Esophagus (tissue), 2 donors: ENCODE measurements around the gene SERGEF. TPM values are rescaled to one million over a fixed set of nuclear protein-coding genes. Genes with fewer than 3 reads are reported as not detected.
A peak's percentile ranks its signal among the peaks of the same experiment; 100 is the strongest.

Experiments used
- H3K27ac ChIP-seq, 2 donors: one replicate each; pipeline ENCODE4 v1.5.1; 2013; ENCODE audit warnings: low read depth in 2 of 2, mild to moderate bottlenecking in 2 of 2, inconsistent platforms in 1 of 2, low read length in 1 of 2, moderate library complexity in 1 of 2
- H3K27me3 ChIP-seq, 2 donors: one replicate each; pipeline ENCODE4 v1.6.1; 2013; ENCODE audit warnings: low read length in 2 of 2, control low read depth in 1 of 2, mild to moderate bottlenecking in 1 of 2; ENCODE audit not compliant: insufficient read depth in 2 of 2, control insufficient read depth in 1 of 2
- H3K36me3 ChIP-seq, 2 donors: one replicate each; pipeline ENCODE4 v1.6.1; 2013; ENCODE audit warnings: low read length in 1 of 2; ENCODE audit not compliant: control insufficient read depth in 2 of 2, insufficient read depth in 2 of 2
- H3K4me1 ChIP-seq, 2 donors: one replicate each; pipeline ENCODE4 v1.6.1; 2013; ENCODE audit warnings: low read length in 1 of 2; ENCODE audit not compliant: control insufficient read depth in 2 of 2, insufficient read depth in 2 of 2
- H3K4me3 ChIP-seq, 2 donors: one replicate each; pipeline ENCODE4 v1.5.1; 2013; ENCODE audit warnings: low read length in 2 of 2, mild to moderate bottlenecking in 2 of 2, low read depth in 1 of 2, moderate library complexity in 1 of 2
- H3K9me3 ChIP-seq, 2 donors: one replicate each; pipeline ENCODE4 v1.6.1; 2013; ENCODE audit warnings: mild to moderate bottlenecking in 2 of 2, low read depth in 1 of 2, low read length in 1 of 2, moderate library complexity in 1 of 2; ENCODE audit not compliant: control insufficient read depth in 2 of 2, insufficient read depth in 1 of 2
- WGBS, 2 donors: extraction: QIAGEN DNeasy Blood & Tissue Kit; methylation state at CpG; one replicate each; pipeline ENCODE4 v1.1.7; 2013; 5-methylcytosine and 5-hydroxymethylcytosine counted together
- polyA plus RNA-seq, 2 donors: library from polyadenylated mRNA; stranded (reverse); fragments of 200-250 nt; gene quantifications; one replicate each; pipeline ENCODE4 v1.2.3, GENCODE V29; 2013
- donor health status: healthy with polysubstance abuse.
- donor health status: Bipolar disorder and iron deficiency.

The SERGEF gene
- polyA plus RNA-seq, 2 donors = 17.2 to 39.3 TPM

- Histone ChIP-seq H3K4me1 (no peaks in the 10 kb centered on the region), H3K27me3 (no peaks in the 10 kb centered on the region), H3K9me3 (no peaks in the 10 kb centered on the region), H3K27ac (no peak overlapping the region), H3K4me3 (no peak overlapping the region), H3K36me3 (no peaks in the 10 kb centered on the region)
- 96 to 100% methylated on average over 1 of the region's 1 CpG for WGBS, 2 donors
Observed at GRCh38 chr11:17814546-17814945, 198.3 kb downstream of the SERGEF start.

GRCh38 chr11:17813391-17814059 is 199.3 kb downstream of the SERGEF start:
- WGBS, 2 donors = 54 to 55% methylated on average over 2 of the region's 2 CpGs
- no peaks in the 10 kb centered on the region for H3K4me1 ChIP-seq
- no peak overlapping the region for H3K4me3 ChIP-seq
- no peak overlapping the region for H3K27ac ChIP-seq
- H3K9me3 ChIP-seq = no peaks in the 10 kb centered on the region
- H3K27me3 ChIP-seq = no peaks in the 10 kb centered on the region
- no peaks in the 10 kb centered on the region for H3K36me3 ChIP-seq

- no peaks in the 10 kb centered on the region for H3K4me1 ChIP-seq
- WGBS, 2 donors = 47 to 53% methylated on average over 4 of the region's 4 CpGs
- H3K4me3 ChIP-seq = no peak overlapping the region
- no peak overlapping the region for H3K27ac ChIP-seq
- H3K36me3 ChIP-seq = no peaks in the 10 kb centered on the region
- no peaks in the 10 kb centered on the region for H3K27me3 ChIP-seq
- H3K9me3 ChIP-seq = no peaks in the 10 kb centered on the region
Observed at GRCh38 chr11:17812865-17813187, 200.0 kb downstream of the SERGEF start.

GRCh38 chr11:17812091-17812864 is 200.6 kb downstream of the SERGEF start:
- H3K4me1 ChIP-seq = no peaks in the 10 kb centered on the region
- H3K27ac ChIP-seq = peak overlapping the region in 1 of 2 donors; percentile 17
- no peaks in the 10 kb centered on the region for H3K27me3 ChIP-seq
- H3K4me3 ChIP-seq = no peak overlapping the region
- no peaks in the 10 kb centered on the region for H3K36me3 ChIP-seq
- H3K9me3 ChIP-seq = no peaks in the 10 kb centered on the region
- 39% methylated on average over 2 of the region's 2 CpGs for WGBS, 2 donors

DNA sequence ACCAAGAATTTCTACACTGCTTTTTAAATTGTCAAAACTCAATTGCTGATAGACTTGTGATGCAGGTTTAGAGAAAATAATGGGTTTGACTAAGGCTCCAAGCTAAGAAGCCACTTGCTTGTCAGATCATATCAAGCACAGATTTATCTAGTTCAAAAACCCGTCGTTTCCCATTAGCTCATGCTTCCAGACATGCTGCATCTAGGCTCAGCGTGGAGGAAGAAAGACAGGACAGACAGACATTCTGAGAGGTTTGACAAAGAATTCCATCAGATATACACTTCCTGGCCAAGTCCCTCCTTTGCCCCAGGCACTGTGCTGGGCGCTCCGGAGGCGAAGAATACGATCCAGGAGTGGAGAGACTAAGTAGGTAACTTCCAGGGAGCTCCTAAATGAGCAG is 201.5 kb downstream of the SERGEF start:
- no peaks in the 10 kb centered on the region for H3K9me3 ChIP-seq
- no peaks in the 10 kb centered on the region for H3K36me3 ChIP-seq
- H3K4me3 ChIP-seq = no peak overlapping the region
- H3K4me1 ChIP-seq = no peaks in the 10 kb centered on the region
- H3K27ac ChIP-seq = no peak overlapping the region
- H3K27me3 ChIP-seq = no peaks in the 10 kb centered on the region
- WGBS, 2 donors = 50 to 76% methylated on average over 7 of the region's 7 CpGs

- no peak overlapping the region for H3K4me3 ChIP-seq
- H3K4me1 ChIP-seq = no peaks in the 10 kb centered on the region
- no peak overlapping the region for H3K27ac ChIP-seq
- 27 to 58% methylated on average over 3 of the region's 3 CpGs for WGBS, 2 donors
- H3K27me3 ChIP-seq = no peaks in the 10 kb centered on the region
- H3K9me3 ChIP-seq = no peaks in the 10 kb centered on the region
- H3K36me3 ChIP-seq = no peaks in the 10 kb centered on the region
Observed at GRCh38 chr11:17810746-17811145, 202.1 kb downstream of the SERGEF start.

- Histone ChIP-seq H3K27ac (no peak overlapping the region), H3K36me3 (no peaks in the 10 kb centered on the region), H3K9me3 (no peaks in the 10 kb centered on the region), H3K4me1 (no peaks in the 10 kb centered on the region), H3K27me3 (no peaks in the 10 kb centered on the region), H3K4me3 (no peak overlapping the region)
- WGBS, 2 donors = 100% methylated on average over 1 of the region's 1 CpG
Observed at GRCh38 chr11:17810041-17810440, 202.8 kb downstream of the SERGEF start.

DNA sequence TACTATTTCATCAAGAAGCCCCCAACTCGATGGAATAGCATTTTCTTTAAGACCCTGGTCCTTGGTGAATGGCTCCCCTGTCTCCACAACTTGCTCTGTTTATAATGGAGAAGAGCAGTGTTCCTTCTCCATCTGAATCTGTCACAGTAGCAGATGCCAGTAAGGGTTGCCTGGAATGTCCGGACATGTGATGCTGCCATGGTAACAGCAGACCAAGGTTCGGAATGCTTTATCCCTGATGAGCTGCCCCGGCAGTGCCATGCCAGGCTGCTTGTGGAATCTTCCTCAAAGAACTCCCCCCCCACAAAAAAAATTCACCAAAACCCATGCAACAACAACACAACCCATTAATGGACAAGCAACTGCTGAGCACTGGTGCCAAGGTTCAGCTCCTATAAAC is 205.8 kb downstream of the SERGEF start:
- H3K27me3 ChIP-seq = no peaks in the 10 kb centered on the region
- H3K4me1 ChIP-seq = no peaks in the 10 kb centered on the region
- H3K9me3 ChIP-seq = no peaks in the 10 kb centered on the region
- H3K4me3 ChIP-seq = no peak overlapping the region
- WGBS, 2 donors = 59 to 64% methylated on average over 4 of the region's 4 CpGs
- H3K36me3 ChIP-seq = peaks cover 0 to 2% of the 10 kb centered on the region in 2 donors
- no peak overlapping the region for H3K27ac ChIP-seq

- Histone ChIP-seq H3K27me3 (no peaks in the 10 kb centered on the region), H3K27ac (no peak overlapping the region), H3K4me3 (no peak overlapping the region), H3K4me1 (no peaks in the 10 kb centered on the region), H3K36me3 (peaks cover 0 to 2% of the 10 kb centered on the region in 2 donors), H3K9me3 (no peaks in the 10 kb centered on the region)
- 94 to 96% methylated on average over 1 of the region's 1 CpG for WGBS, 2 donors
Observed at GRCh38 chr11:17805873-17806272, 207.0 kb downstream of the SERGEF start.

GRCh38 chr11:17805043-17805442 is 207.8 kb downstream of the SERGEF start:
- Histone ChIP-seq H3K27me3 (no peaks in the 10 kb centered on the region), H3K9me3 (no peaks in the 10 kb centered on the region), H3K27ac (no peak overlapping the region), H3K36me3 (peaks cover 0 to 2% of the 10 kb centered on the region in 2 donors), H3K4me3 (no peak overlapping the region), H3K4me1 (no peaks in the 10 kb centered on the region)
- 91 to 94% methylated on average over 4 of the region's 4 CpGs for WGBS, 2 donors
